ENCODE measurements around the gene BCL2L11. TPM values are rescaled to one million over a fixed set of nuclear protein-coding genes. Genes with fewer than 3 reads are reported as not detected.

BCL2L11 gene
- total RNA-seq, 1 donor from 2014 or later, result 90.1 TPM

- Histone ChIP-seq H3K27ac (no peak overlapping the region), H3K27me3 (no peaks in the 10 kb centered on the region), H3K36me3 (peaks cover 0 to 5% of the 10 kb centered on the region in 2 donors), H3K4me1 (peaks cover 20% of the 10 kb centered on the region), H3K4me3 (no peak overlapping the region), H3K9me3 (no peaks in the 10 kb centered on the region)
- intact Hi-C loops (cut with DNase I), result no loop called here
- no peak for DNase-seq (ENCODE audit: extremely low spot score in 2 of 2)
- no peak for TF ChIP-seq POLR2A (IDR thresholded peaks at IDR 0.05)
Observed at GRCh38 chr2:111143107-111143842, 22.6 kb downstream of the BCL2L11 start.

DNA sequence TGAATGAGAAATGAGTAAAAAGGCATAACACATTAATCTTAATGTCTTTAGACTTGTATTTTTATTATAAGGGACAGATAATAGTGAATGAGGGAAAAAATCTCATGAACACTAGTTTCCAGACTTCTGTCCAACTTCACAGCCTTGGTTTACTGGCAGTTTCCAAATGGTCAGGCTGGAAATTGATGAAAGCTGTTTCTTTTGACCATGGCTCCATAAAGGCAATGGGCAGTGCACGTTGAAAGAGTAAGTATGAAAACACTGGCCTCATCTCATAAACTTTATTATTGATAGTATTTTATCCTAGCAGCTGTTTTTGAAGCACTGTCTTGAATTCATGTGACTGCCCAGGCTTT lies 23.1 kb downstream of the BCL2L11 start:
- H3K4me1 ChIP-seq, result peaks cover 20% of the 10 kb centered on the region
- intact Hi-C loops (cut with DNase I), result no loop called here
- no peaks in the 10 kb centered on the region for H3K9me3 ChIP-seq
- DNase-seq (ENCODE audit: extremely low spot score in 2 of 2), result no peak
- TF ChIP-seq POLR2AphosphoS5 (IDR thresholded peaks at IDR 0.05; ENCODE audit: insufficient read depth in 1 of 2, low read depth in 1 of 2) (no peak), CTCF (IDR thresholded peaks at IDR 0.05) (no peak)
- no peak overlapping the region for H3K27ac ChIP-seq
- H3K4me3 ChIP-seq, result no peak overlapping the region
- H3K27me3 ChIP-seq, result no peaks in the 10 kb centered on the region
- peaks cover 0 to 5% of the 10 kb centered on the region in 2 donors for H3K36me3 ChIP-seq

- H3K27ac ChIP-seq, result no peak overlapping the region
- no peak for TF ChIP-seq POLR2A (IDR thresholded peaks at IDR 0.05)
- TF ChIP-seq POLR2AphosphoS5 (IDR thresholded peaks at IDR 0.05; ENCODE audit: insufficient read depth in 1 of 2, low read depth in 1 of 2), result no peak
- TF ChIP-seq CTCF (IDR thresholded peaks at IDR 0.05), result no peak
- no peaks in the 10 kb centered on the region for H3K9me3 ChIP-seq
- H3K27me3 ChIP-seq, result no peaks in the 10 kb centered on the region
- intact Hi-C loops (cut with DNase I), result no loop called here
- DNase-seq (ENCODE audit: extremely low spot score in 2 of 2), result no peak
- no peak overlapping the region for H3K4me3 ChIP-seq
- H3K4me1 ChIP-seq, result peaks cover 14% of the 10 kb centered on the region
- peaks cover 0 to 5% of the 10 kb centered on the region in 2 donors for H3K36me3 ChIP-seq
Observed at GRCh38 chr2:111145103-111145760, 24.5 kb downstream of the BCL2L11 start.

GRCh38 chr2:111145951-111146350 lies 25.2 kb downstream of the BCL2L11 start:
- Histone ChIP-seq H3K4me3 (no peak overlapping the region), H3K9me3 (no peaks in the 10 kb centered on the region), H3K36me3 (peaks cover 0 to 12% of the 10 kb centered on the region in 2 donors), H3K27me3 (no peaks in the 10 kb centered on the region), H3K4me1 (peaks cover 14% of the 10 kb centered on the region), H3K27ac (no peak overlapping the region)
- DNase-seq (ENCODE audit: extremely low spot score in 2 of 2), result no peak
- TF ChIP-seq POLR2AphosphoS5 (IDR thresholded peaks at IDR 0.05; ENCODE audit: insufficient read depth in 1 of 2, low read depth in 1 of 2) (no peak), POLR2A (IDR thresholded peaks at IDR 0.05) (no peak), CTCF (IDR thresholded peaks at IDR 0.05) (no peak)
- intact Hi-C loops (cut with DNase I), result no loop called here

- Histone ChIP-seq H3K27ac (no peak overlapping the region), H3K9me3 (no peaks in the 10 kb centered on the region)
- intact Hi-C loops (cut with DNase I), result no loop called here
Observed at GRCh38 chr2:111148225-111148873, 27.6 kb downstream of the BCL2L11 start.

More at GRCh38 chr2:111148225-111148873, 27.6 kb downstream of the BCL2L11 start:
- Histone ChIP-seq H3K36me3 (peaks cover 0 to 21% of the 10 kb centered on the region in 2 donors), H3K27me3 (no peaks in the 10 kb centered on the region), H3K4me1 (peaks cover 14% of the 10 kb centered on the region), H3K4me3 (no peak overlapping the region)
- DNase-seq (ENCODE audit: extremely low spot score in 2 of 2), result no peak
- no peak for TF ChIP-seq POLR2A (IDR thresholded peaks at IDR 0.05)
- TF ChIP-seq POLR2AphosphoS5 (IDR thresholded peaks at IDR 0.05; ENCODE audit: insufficient read depth in 1 of 2, low read depth in 1 of 2), result no peak
- TF ChIP-seq CTCF (IDR thresholded peaks at IDR 0.05), result no peak

Measured in vagina (tissue), 2 donors.